Activated T-cell treated with anti-CD3 and anti-CD28 coated beads, Interleukin-2, amount 50 U/mL, for 1 hour (primary cell): ENCODE results near the gene GAR1.
A peak's percentile ranks its signal among the peaks of the same experiment; 100 is the strongest.
"Not testable (repeated sequence)": the region's sequence is repeated elsewhere in the genome, so short reads cannot be mapped to it uniquely, and the experiment has no call there.

Experiments used
- DNase-seq: peaks from one replicate; pipeline ENCODE4 v3.0.0-alpha.2; 2020

GAR1 gene

GRCh38 chr4:109815151-109816081 lies at the start of gene GAR1:
GAR1 (plus strand) TSS chr4:109815762; CDS start chr4:109816165, 403 bp downstream.
- DNase-seq, result peak; percentile 84

GRCh38 chr4:109782092-109782491 lies 33.5 kb upstream of the GAR1 start:
- DNase-seq, result not testable (repeated sequence)

- DNase-seq, result no peak
Observed at GRCh38 chr4:109786846-109787245, 28.7 kb upstream of the GAR1 start.

GRCh38 chr4:109787807-109788206 lies 27.8 kb upstream of the GAR1 start:
- no peak for DNase-seq

- no peak for DNase-seq
Observed at GRCh38 chr4:109795059-109795458, 20.5 kb upstream of the GAR1 start.

GRCh38 chr4:109798866-109799265 lies 16.7 kb upstream of the GAR1 start:
- DNase-seq, result no peak

- no peak for DNase-seq
Observed at GRCh38 chr4:109801099-109801789, 14.3 kb upstream of the GAR1 start.

- no peak for DNase-seq
Observed at GRCh38 chr4:109801895-109802319, 13.7 kb upstream of the GAR1 start, which contains the start of gene CFI. CFI (minus strand) TSS chr4:109801999; CDS start chr4:109801971, 28 bp downstream.

- DNase-seq, result no peak
Observed at GRCh38 chr4:109803924-109804571, 11.5 kb upstream of the GAR1 start.

- no peak for DNase-seq
Observed at GRCh38 chr4:109809655-109810054, 5.9 kb upstream of the GAR1 start.

- no peak for DNase-seq
Observed at GRCh38 chr4:109810552-109811387, 4.8 kb upstream of the GAR1 start.

GRCh38 chr4:109811707-109812106 lies 3.9 kb upstream of the GAR1 start:
- no peak for DNase-seq

GRCh38 chr4:109816082-109816442 lies 500 bp downstream of the GAR1 start:
- DNase-seq, result peak; percentile 44

- no peak for DNase-seq
Observed at GRCh38 chr4:109816894-109817293, 1.3 kb downstream of the GAR1 start.

GRCh38 chr4:109818268-109818667 lies 2.7 kb downstream of the GAR1 start:
- no peak for DNase-seq

GRCh38 chr4:109820563-109820962 lies 5.0 kb downstream of the GAR1 start:
- no peak for DNase-seq

GRCh38 chr4:109821185-109821584 lies 5.6 kb downstream of the GAR1 start:
- no peak for DNase-seq

- DNase-seq, result no peak
Observed at GRCh38 chr4:109826719-109827118, 11.2 kb downstream of the GAR1 start.

- no peak for DNase-seq
Observed at GRCh38 chr4:109827672-109828071, 12.1 kb downstream of the GAR1 start, which contains the start of gene RRH. RRH (plus strand) TSS chr4:109827972; CDS start chr4:109828028, 56 bp downstream.

GRCh38 chr4:109833756-109834155 lies 18.2 kb downstream of the GAR1 start:
- no peak for DNase-seq

- no peak for DNase-seq
Observed at GRCh38 chr4:109836985-109837384, 21.4 kb downstream of the GAR1 start.

GRCh38 chr4:109846395-109847098 lies 31.0 kb downstream of the GAR1 start:
- no peak for DNase-seq
